ENCODE data around the gene BAZ1B.
A peak's percentile ranks its signal among the peaks of the same experiment; 100 is the strongest.

DNA sequence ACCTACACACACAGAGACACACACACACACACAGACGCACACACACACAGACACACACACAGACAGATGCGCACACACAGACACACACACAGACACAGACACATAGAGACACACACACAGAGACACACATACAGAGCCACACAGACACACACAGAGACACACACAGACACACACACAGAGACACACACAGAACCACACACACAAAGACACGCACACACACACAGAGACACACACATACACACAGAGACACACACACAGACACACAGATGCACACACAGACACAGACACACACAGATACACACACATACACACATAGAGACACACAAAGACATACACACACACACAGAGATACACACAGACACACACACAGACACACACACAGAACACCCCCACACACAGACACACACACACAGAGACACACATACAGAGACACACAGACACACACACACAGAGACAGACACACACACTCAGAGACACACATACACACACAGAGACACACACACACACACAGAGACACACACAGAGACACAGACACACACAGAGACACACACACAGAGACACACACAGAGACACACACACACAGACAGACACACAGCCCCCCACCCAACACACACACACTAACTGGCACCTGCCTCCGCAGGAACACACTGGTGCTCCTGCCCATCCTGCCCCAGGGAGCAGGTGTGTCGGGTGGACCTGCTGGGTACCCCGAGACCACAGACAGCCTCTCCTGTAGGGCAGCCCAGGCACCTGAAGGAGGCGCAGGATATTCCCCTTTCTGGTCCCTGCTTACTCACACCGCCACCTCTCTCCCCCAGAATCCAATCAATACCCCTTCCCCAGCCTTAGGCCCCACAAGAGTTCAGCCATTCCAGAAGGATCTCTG is 93.9 kb downstream of the BAZ1B start:
- TF ChIP-seq CTCF (IDR thresholded peaks at IDR 0.05; ENCODE audit: low read depth, low read length, poor library complexity, severe bottlenecking) (peak; percentile 52), EZH2phosphoT487 (IDR thresholded peaks at IDR 0.05; ENCODE audit: borderline replicate concordance, low read length) (no peak)
